Naive B cell (primary cell): ENCODE results near the gene TRPM2. TPM values are rescaled to one million over a fixed set of nuclear protein-coding genes. Genes with fewer than 3 reads are reported as not detected.
A peak's percentile ranks its signal among the peaks of the same experiment; 100 is the strongest.

Experiments
- ATAC-seq, 2 donors: fragments of 150-1000 bp; cut with Tn5 transposase; 2 replicates each; pipeline ENCODE4 v1.10.0; 2021; ENCODE audit warnings: low read depth in 2 of 2, mild to moderate bottlenecking in 2 of 2, moderate library complexity in 2 of 2
- DNase-seq: peaks from one replicate; pipeline ENCODE4 v3.0.0; 2022
- H3K27ac Mint-ChIP-seq, 6 donors: one replicate each; pipeline ENCODE4 v1.8.0; 2020 to 2022; ENCODE audit warnings: mild to moderate bottlenecking in 6 of 6, mixed read lengths in 6 of 6, moderate library complexity in 5 of 6, inconsistent platforms in 2 of 6
- H3K27me3 Mint-ChIP-seq, 3 donors: one replicate each; pipeline ENCODE4 v1.8.0; 2021 to 2022; ENCODE audit warnings: mixed read lengths in 3 of 3, mild to moderate bottlenecking in 1 of 3
- H3K36me3 Mint-ChIP-seq, 2 donors: one replicate each; pipeline ENCODE4 v1.8.0; 2020 to 2022; ENCODE audit warnings: mixed read lengths in 2 of 2, inconsistent platforms in 1 of 2, mild to moderate bottlenecking in 1 of 2
- H3K4me1 Mint-ChIP-seq, 3 donors: one replicate each; pipeline ENCODE4 v1.8.0; 2020 to 2022; ENCODE audit warnings: mixed read lengths in 3 of 3, inconsistent platforms in 1 of 3, mild to moderate bottlenecking in 1 of 3, moderate library complexity in 1 of 3
- H3K4me3 Mint-ChIP-seq, 8 donors: one replicate each; pipeline ENCODE4 v1.8.0; 2020 to 2022; ENCODE audit warnings: mild to moderate bottlenecking in 8 of 8, mixed read lengths in 8 of 8, moderate library complexity in 8 of 8, inconsistent platforms in 2 of 8
- H3K9me3 Mint-ChIP-seq, 7 donors: one replicate each; pipeline ENCODE4 v1.8.0; 2020 to 2022; ENCODE audit warnings: mixed read lengths in 7 of 7, mild to moderate bottlenecking in 5 of 7, inconsistent platforms in 2 of 7, moderate library complexity in 1 of 7
- polyA plus RNA-seq, 6 donors: library from polyadenylated mRNA; unstranded; fragments of 300-500 nt; fragmentation: Illumina TruSeq; gene quantifications; one replicate each; pipeline ENCODE4 v1.2.3, GENCODE V29; 2021; ENCODE audit warnings: low read depth in 6 of 6

The TRPM2 gene
- polyA plus RNA-seq, 6 donors from 2014 or later: 0.48 to 4.8 (median 2.6) TPM

GRCh38 chr21:44437696-44438431, 84.4 kb downstream of the TRPM2 start:
- Mint-ChIP-seq H3K9me3 (peaks cover 0 to 2% (median 0%) of the 10 kb centered on the region in 7 donors), H3K27me3 (no peaks in the 10 kb centered on the region), H3K4me3 (no peak overlapping the region), H3K4me1 (peaks cover 0 to 8% (median 6%) of the 10 kb centered on the region in 3 donors), H3K36me3 (peaks cover 0 to 19% of the 10 kb centered on the region in 2 donors), H3K27ac (peak overlapping the region in 1 of 6 donors; percentile 67)
- no peak for ATAC-seq
- no peak for DNase-seq

DNA sequence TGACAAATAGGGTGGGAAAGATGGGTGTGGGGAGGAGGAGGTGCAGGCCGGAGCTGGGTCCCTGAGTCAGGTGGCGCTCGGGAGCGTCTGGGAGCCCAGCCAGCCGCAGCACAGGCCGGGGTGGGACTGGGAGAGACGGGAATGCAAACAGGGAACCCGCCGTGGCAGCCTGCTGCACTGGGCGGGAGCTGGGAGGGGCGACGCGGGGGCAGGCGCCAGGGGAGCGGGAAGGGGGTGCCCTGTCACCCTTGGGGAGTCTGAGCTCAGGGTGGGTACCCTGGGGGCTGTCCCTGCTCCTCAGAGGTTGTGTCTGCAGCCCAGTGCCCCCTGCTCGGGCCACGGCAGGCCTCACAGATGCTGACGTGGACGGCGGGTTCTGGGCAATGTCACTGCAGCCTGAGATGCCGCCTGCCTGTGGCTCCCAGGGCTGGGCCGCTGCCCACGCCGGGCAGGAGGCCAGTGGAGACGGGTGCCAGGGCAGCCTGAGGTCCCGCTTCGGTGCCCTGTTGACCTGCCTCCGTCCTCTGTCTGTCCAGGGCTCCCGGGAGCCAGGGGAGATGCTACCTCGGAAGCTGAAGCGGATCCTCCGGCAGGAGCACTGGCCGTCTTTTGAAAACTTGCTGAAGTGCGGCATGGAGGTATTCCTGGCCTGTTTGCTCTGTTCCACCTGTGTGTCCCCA, 85.2 kb downstream of the TRPM2 start:
- H3K36me3 Mint-ChIP-seq: peaks cover 0 to 19% of the 10 kb centered on the region in 2 donors
- no peak for DNase-seq
- no peak overlapping the region for H3K4me3 Mint-ChIP-seq
- H3K9me3 Mint-ChIP-seq: peaks cover 0 to 2% (median 0%) of the 10 kb centered on the region in 7 donors
- no peaks in the 10 kb centered on the region for H3K27me3 Mint-ChIP-seq
- H3K4me1 Mint-ChIP-seq: peaks cover 0 to 8% (median 6%) of the 10 kb centered on the region in 3 donors
- ATAC-seq: no peak
- H3K27ac Mint-ChIP-seq: no peak overlapping the region

- no peaks in the 10 kb centered on the region for H3K27me3 Mint-ChIP-seq
- DNase-seq (no peak), ATAC-seq (no peak)
- H3K4me3 Mint-ChIP-seq: no peak overlapping the region
- H3K36me3 Mint-ChIP-seq: peaks cover 0 to 19% of the 10 kb centered on the region in 2 donors
- peaks cover 0 to 2% (median 0%) of the 10 kb centered on the region in 7 donors for H3K9me3 Mint-ChIP-seq
- no peak overlapping the region for H3K27ac Mint-ChIP-seq
- peaks cover 0 to 8% (median 6%) of the 10 kb centered on the region in 3 donors for H3K4me1 Mint-ChIP-seq
Observed at GRCh38 chr21:44439211-44439600, 85.8 kb downstream of the TRPM2 start.

- Mint-ChIP-seq H3K4me3 (no peak overlapping the region), H3K27ac (no peak overlapping the region)
- no peak for DNase-seq
Observed at GRCh38 chr21:44440241-44441040, 87.0 kb downstream of the TRPM2 start.

GRCh38 chr21:44441041-44441400, 87.6 kb downstream of the TRPM2 start:
- Mint-ChIP-seq H3K4me1 (peaks cover 0 to 1% (median 0%) of the 10 kb centered on the region in 3 donors), H3K4me3 (no peak overlapping the region), H3K27ac (no peak overlapping the region), H3K9me3 (peaks cover 0 to 4% (median 0%) of the 10 kb centered on the region in 7 donors), H3K27me3 (no peaks in the 10 kb centered on the region), H3K36me3 (peaks cover 0 to 11% of the 10 kb centered on the region in 2 donors)
- DNase-seq: no peak
- ATAC-seq: no peak

More at GRCh38 chr21:44440241-44441040, 87.0 kb downstream of the TRPM2 start:
- no peaks in the 10 kb centered on the region for H3K27me3 Mint-ChIP-seq
- ATAC-seq: no peak
- H3K36me3 Mint-ChIP-seq: peaks cover 0 to 17% of the 10 kb centered on the region in 2 donors
- H3K9me3 Mint-ChIP-seq: peaks cover 0 to 4% (median 0%) of the 10 kb centered on the region in 7 donors
- peaks cover 0 to 7% (median 6%) of the 10 kb centered on the region in 3 donors for H3K4me1 Mint-ChIP-seq

DNA sequence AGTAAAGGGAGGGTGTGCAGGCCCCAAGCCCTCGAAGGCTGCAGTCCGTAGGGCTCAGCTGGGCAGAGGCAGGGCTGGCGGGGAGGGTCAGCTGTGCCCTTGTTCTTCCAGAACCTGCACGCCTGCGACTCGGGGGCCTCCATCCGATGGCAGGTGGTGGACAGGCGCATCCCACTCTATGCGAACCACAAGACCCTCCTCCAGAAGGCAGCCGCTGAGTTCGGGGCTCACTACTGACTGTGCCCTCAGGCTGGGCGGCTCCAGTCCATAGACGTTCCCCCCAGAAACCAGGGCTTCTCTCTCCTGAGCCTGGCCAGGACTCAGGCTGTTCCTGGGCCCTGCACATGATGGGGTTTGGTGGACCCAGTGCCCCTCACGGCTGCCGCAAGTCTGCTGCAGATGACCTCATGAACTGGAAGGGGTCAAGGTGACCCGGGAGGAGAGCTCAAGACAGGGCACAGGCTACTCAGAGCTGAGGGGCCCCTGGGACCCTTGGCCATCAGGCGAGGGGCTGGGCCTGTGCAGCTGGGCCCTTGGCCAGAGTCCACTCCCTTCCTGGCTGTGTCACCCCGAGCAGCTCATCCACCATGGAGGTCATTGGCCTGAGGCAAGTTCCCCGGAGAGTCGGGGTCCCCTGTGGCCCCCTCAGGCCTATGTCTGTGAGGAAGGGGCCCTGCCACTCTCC, 88.3 kb downstream of the TRPM2 start:
- Mint-ChIP-seq H3K27ac (peak overlapping the region in 2 of 6 donors; percentile 27 to 69), H3K27me3 (no peaks in the 10 kb centered on the region), H3K36me3 (peaks cover 0 to 8% of the 10 kb centered on the region in 2 donors), H3K4me3 (no peak overlapping the region), H3K4me1 (no peaks in the 10 kb centered on the region), H3K9me3 (peaks cover 0 to 4% (median 0%) of the 10 kb centered on the region in 7 donors)
- no peak for DNase-seq
- ATAC-seq: no peak

- H3K4me3 Mint-ChIP-seq: no peak overlapping the region
- no peaks in the 10 kb centered on the region for H3K4me1 Mint-ChIP-seq
- peaks cover 0 to 6% (median 5%) of the 10 kb centered on the region in 3 donors for H3K27me3 Mint-ChIP-seq
- DNase-seq (no peak), ATAC-seq (no peak)
- H3K27ac Mint-ChIP-seq: peak overlapping the region in 1 of 6 donors; percentile 9
- peaks cover 0 to 8% of the 10 kb centered on the region in 2 donors for H3K36me3 Mint-ChIP-seq
- H3K9me3 Mint-ChIP-seq: peaks cover 0 to 4% (median 0%) of the 10 kb centered on the region in 7 donors
Observed at GRCh38 chr21:44442266-44443125, 89.1 kb downstream of the TRPM2 start.

DNA sequence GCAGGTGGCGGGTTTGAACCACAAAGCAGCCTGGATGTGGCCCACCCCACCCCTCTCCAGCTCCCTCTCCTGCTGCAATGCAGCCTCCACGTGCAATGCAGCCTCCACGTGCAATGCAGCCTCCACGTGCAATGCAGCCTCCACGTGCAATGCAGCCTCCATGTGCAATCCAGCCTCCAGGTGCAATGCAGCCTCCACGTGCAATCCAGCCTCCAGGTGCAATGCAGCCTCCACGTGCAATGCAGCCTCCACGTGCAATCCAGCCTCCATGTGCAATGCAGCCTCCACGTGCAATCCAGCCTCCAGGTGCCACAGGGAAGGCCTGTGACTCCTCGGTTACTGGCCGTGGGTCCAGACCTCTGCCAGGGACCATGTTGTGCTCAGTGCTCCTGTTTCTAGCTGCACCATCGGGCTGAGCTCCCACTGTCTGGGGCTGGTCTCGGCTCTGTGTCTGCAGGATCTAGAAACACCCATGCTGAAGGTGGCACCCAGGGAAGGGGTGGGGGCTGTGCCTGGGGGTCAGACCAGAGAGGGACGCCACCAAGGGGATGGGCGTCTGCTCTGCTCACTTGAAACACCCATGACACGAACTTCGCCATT, 90.0 kb downstream of the TRPM2 start:
- DNase-seq (no peak), ATAC-seq (no peak)
- H3K4me3 Mint-ChIP-seq: no peak overlapping the region
- peaks cover 0 to 4% (median 0%) of the 10 kb centered on the region in 7 donors for H3K9me3 Mint-ChIP-seq
- peaks cover 0 to 7% (median 5%) of the 10 kb centered on the region in 3 donors for H3K27me3 Mint-ChIP-seq
- peak overlapping the region in 1 of 6 donors; percentile 47 for H3K27ac Mint-ChIP-seq
- no peaks in the 10 kb centered on the region for H3K4me1 Mint-ChIP-seq
- H3K36me3 Mint-ChIP-seq: peaks cover 0 to 8% of the 10 kb centered on the region in 2 donors

GRCh38 chr21:44443891-44444285, 90.5 kb downstream of the TRPM2 start:
- Mint-ChIP-seq H3K27ac (no peak overlapping the region), H3K4me3 (no peak overlapping the region), H3K36me3 (peaks cover 0 to 8% of the 10 kb centered on the region in 2 donors), H3K4me1 (no peaks in the 10 kb centered on the region), H3K27me3 (peaks cover 0 to 10% (median 9%) of the 10 kb centered on the region in 3 donors), H3K9me3 (peaks cover 0 to 4% (median 0%) of the 10 kb centered on the region in 7 donors)
- ATAC-seq: no peak
- no peak for DNase-seq

GRCh38 chr21:44444286-44444931, 91.0 kb downstream of the TRPM2 start:
- H3K27me3 Mint-ChIP-seq: peaks cover 5 to 15% (median 14%) of the 10 kb centered on the region in 3 donors
- ATAC-seq: no peak
- H3K27ac Mint-ChIP-seq: no peak overlapping the region
- no peaks in the 10 kb centered on the region for H3K4me1 Mint-ChIP-seq
- no peak overlapping the region for H3K4me3 Mint-ChIP-seq
- peaks cover 0 to 8% of the 10 kb centered on the region in 2 donors for H3K36me3 Mint-ChIP-seq
- DNase-seq: no peak
- peaks cover 0 to 4% (median 0%) of the 10 kb centered on the region in 7 donors for H3K9me3 Mint-ChIP-seq

DNA sequence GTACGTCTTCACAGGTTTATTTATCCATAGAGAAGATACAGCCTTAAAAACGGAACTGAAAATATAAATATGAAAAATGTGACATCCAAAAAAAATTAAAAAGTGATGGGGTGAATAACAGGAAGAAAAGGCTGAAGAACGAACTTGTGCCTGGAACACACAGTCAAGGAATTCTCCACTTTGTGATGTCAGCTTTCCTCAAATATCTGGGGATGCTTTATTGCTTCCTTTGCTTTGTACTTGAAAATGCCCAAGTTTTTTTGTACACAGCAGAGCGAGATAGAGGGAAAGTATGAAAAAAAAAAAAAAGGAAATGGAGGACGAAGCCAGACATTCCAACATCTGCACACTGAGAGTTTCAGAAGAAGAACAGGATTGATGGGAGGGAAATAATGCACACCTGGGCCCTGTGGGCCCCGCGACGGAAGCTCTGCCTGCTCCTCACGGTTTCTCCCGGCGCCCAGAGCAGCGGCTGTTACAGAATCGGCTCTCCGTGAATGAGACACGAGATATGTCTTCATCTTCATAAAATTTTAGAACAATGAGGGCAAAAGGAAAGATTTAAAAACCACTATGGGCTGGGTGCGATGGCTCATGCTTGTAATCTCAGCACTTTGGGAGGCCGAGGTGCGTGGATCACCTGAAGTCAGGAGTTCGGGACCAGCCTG, 91.9 kb downstream of the TRPM2 start:
- ATAC-seq (no peak), DNase-seq (no peak)
- Mint-ChIP-seq H3K9me3 (peaks cover 0 to 4% (median 0%) of the 10 kb centered on the region in 7 donors), H3K27ac (peak overlapping the region in 1 of 6 donors; percentile 81), H3K4me1 (no peaks in the 10 kb centered on the region), H3K27me3 (peaks cover 5 to 22% (median 17%) of the 10 kb centered on the region in 3 donors), H3K4me3 (peak overlapping the region in 1 of 8 donors; percentile 16), H3K36me3 (peaks cover 0 to 4% of the 10 kb centered on the region in 2 donors)
